ENCODE data around the gene PKIB. TPM values are rescaled to one million over a fixed set of nuclear protein-coding genes. Genes with fewer than 3 reads are reported as not detected.

The PKIB gene
- total RNA-seq, 1 donor from 2014 or later: 202 TPM

GRCh38 chr6:122653094-122653493 is 42.9 kb downstream of the PKIB start:
- Histone ChIP-seq H3F3A (ENCODE audit: low read depth) (no peaks in the 10 kb centered on the region), H3K27me3 (no peaks in the 10 kb centered on the region), H4K20me1 (ENCODE audit: low read depth) (no peaks in the 10 kb centered on the region), H3K79me2 (ENCODE audit: low read depth) (no peaks in the 10 kb centered on the region), H2AFZ (replicated peaks) (no peak overlapping the region), H3K36me3 (no peaks in the 10 kb centered on the region), H3K9ac (no peak overlapping the region), H3K27ac (no peak overlapping the region), H3K4me3 (no peak overlapping the region), H3K4me2 (no peak overlapping the region), H3K9me3 (ENCODE audit: low read depth) (no peaks in the 10 kb centered on the region), H3K4me1 (no peaks in the 10 kb centered on the region)
- no peak for TF ChIP-seq EZH2 (IDR thresholded peaks at IDR 0.05)
- TF ChIP-seq, protein P1, sequence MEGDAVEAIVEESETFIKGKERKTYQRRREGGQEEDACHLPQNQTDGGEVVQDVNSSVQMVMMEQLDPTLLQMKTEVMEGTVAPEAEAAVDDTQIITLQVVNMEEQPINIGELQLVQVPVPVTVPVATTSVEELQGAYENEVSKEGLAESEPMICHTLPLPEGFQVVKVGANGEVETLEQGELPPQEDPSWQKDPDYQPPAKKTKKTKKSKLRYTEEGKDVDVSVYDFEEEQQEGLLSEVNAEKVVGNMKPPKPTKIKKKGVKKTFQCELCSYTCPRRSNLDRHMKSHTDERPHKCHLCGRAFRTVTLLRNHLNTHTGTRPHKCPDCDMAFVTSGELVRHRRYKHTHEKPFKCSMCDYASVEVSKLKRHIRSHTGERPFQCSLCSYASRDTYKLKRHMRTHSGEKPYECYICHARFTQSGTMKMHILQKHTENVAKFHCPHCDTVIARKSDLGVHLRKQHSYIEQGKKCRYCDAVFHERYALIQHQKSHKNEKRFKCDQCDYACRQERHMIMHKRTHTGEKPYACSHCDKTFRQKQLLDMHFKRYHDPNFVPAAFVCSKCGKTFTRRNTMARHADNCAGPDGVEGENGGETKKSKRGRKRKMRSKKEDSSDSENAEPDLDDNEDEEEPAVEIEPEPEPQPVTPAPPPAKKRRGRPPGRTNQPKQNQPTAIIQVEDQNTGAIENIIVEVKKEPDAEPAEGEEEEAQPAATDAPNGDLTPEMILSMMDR (IDR thresholded peaks at IDR 0.05): no peak
- no peak for TF ChIP-seq EZH2phosphoT487 (IDR thresholded peaks at IDR 0.05)
- Mint-ChIP-seq H3K36me3 (no peaks in the 10 kb centered on the region), H3K9me3 (no peaks in the 10 kb centered on the region), H3K27me3 (ENCODE audit: insufficient read depth, low read depth) (no peaks in the 10 kb centered on the region), H3K27ac (peak overlapping the region; percentile 15), H3K4me1 (no peaks in the 10 kb centered on the region), H3K4me3 (no peak overlapping the region)
- no peak for DNase-seq (ENCODE audit: low spot score)

DNA sequence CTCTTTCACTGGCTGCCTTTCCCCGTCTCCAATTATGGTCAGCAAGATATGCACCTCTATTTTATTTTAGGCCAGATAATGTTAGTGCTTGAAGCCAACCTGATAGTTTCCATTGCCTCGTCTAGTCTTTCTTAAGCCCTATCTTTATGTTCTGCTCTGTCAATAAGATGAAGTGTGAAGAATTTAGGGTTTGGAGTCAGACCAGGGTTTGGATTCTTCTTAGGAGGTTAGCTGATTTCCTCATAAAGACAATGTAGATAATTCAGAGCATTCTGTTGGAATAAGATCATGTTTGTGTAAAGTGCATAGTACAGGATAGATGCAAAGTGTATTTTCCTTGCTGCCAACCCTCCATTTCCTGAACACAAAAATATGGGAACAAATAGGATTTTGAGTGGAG is 43.8 kb downstream of the PKIB start:
- no peak overlapping the region for H3K4me2 ChIP-seq
- Mint-ChIP-seq H3K4me3 (no peak overlapping the region), H3K9me3 (no peaks in the 10 kb centered on the region), H3K27me3 (ENCODE audit: insufficient read depth, low read depth) (no peaks in the 10 kb centered on the region), H3K36me3 (no peaks in the 10 kb centered on the region), H3K4me1 (no peaks in the 10 kb centered on the region), H3K27ac (no peak overlapping the region)
- no peak overlapping the region for H3K27ac ChIP-seq
- H4K20me1 ChIP-seq (ENCODE audit: low read depth): no peaks in the 10 kb centered on the region
- DNase-seq (ENCODE audit: low spot score): no peak
- no peaks in the 10 kb centered on the region for H3K79me2 ChIP-seq (ENCODE audit: low read depth)
- H3F3A ChIP-seq (ENCODE audit: low read depth): no peaks in the 10 kb centered on the region
- no peak overlapping the region for H3K9ac ChIP-seq
- no peaks in the 10 kb centered on the region for H3K36me3 ChIP-seq
- TF ChIP-seq, protein P1 (IDR thresholded peaks at IDR 0.05): no peak
- no peak for TF ChIP-seq EZH2phosphoT487 (IDR thresholded peaks at IDR 0.05)
- TF ChIP-seq EZH2 (IDR thresholded peaks at IDR 0.05): no peak
- no peak overlapping the region for H3K4me3 ChIP-seq
- H3K4me1 ChIP-seq: no peaks in the 10 kb centered on the region
- no peaks in the 10 kb centered on the region for H3K9me3 ChIP-seq (ENCODE audit: low read depth)
- no peak overlapping the region for H2AFZ ChIP-seq (replicated peaks)
- H3K27me3 ChIP-seq: no peaks in the 10 kb centered on the region

GRCh38 chr6:122657601-122658000 is 47.4 kb downstream of the PKIB start:
- no peak for TF ChIP-seq EZH2phosphoT487 (IDR thresholded peaks at IDR 0.05)
- no peak for TF ChIP-seq EZH2 (IDR thresholded peaks at IDR 0.05)
- TF ChIP-seq, protein P1 (IDR thresholded peaks at IDR 0.05): no peak
- no peak overlapping the region for H3K9ac ChIP-seq
- H3K27ac Mint-ChIP-seq: no peak overlapping the region
- H3K9me3 Mint-ChIP-seq: no peaks in the 10 kb centered on the region
- H3K4me2 ChIP-seq: no peak overlapping the region
- no peak overlapping the region for H3K4me3 ChIP-seq
- no peaks in the 10 kb centered on the region for H3K27me3 ChIP-seq
- H3K79me2 ChIP-seq (ENCODE audit: low read depth): no peaks in the 10 kb centered on the region
- no peaks in the 10 kb centered on the region for H3K9me3 ChIP-seq (ENCODE audit: low read depth)
- H3F3A ChIP-seq (ENCODE audit: low read depth): peaks cover 5% of the 10 kb centered on the region
- no peaks in the 10 kb centered on the region for H3K27me3 Mint-ChIP-seq (ENCODE audit: insufficient read depth, low read depth)
- H3K4me1 ChIP-seq: no peaks in the 10 kb centered on the region
- no peak for DNase-seq (ENCODE audit: low spot score)
- H2AFZ ChIP-seq (replicated peaks): no peak overlapping the region
- no peaks in the 10 kb centered on the region for H3K36me3 ChIP-seq
- H3K27ac ChIP-seq: no peak overlapping the region
- no peak overlapping the region for H3K4me3 Mint-ChIP-seq
- no peaks in the 10 kb centered on the region for H3K4me1 Mint-ChIP-seq
- no peaks in the 10 kb centered on the region for H3K36me3 Mint-ChIP-seq
- no peaks in the 10 kb centered on the region for H4K20me1 ChIP-seq (ENCODE audit: low read depth)

All from neural progenitor cell (in vitro differentiated cells).